Cortex of kidney (tissue), 1 donor: Measurements from ENCODE around the gene PTTG1IP.

Experiments used
- DNase-seq: peaks from one replicate; lab custom pipeline; 2025; lab: John Stamatoyannopoulos, UW

The PTTG1IP gene

DNA sequence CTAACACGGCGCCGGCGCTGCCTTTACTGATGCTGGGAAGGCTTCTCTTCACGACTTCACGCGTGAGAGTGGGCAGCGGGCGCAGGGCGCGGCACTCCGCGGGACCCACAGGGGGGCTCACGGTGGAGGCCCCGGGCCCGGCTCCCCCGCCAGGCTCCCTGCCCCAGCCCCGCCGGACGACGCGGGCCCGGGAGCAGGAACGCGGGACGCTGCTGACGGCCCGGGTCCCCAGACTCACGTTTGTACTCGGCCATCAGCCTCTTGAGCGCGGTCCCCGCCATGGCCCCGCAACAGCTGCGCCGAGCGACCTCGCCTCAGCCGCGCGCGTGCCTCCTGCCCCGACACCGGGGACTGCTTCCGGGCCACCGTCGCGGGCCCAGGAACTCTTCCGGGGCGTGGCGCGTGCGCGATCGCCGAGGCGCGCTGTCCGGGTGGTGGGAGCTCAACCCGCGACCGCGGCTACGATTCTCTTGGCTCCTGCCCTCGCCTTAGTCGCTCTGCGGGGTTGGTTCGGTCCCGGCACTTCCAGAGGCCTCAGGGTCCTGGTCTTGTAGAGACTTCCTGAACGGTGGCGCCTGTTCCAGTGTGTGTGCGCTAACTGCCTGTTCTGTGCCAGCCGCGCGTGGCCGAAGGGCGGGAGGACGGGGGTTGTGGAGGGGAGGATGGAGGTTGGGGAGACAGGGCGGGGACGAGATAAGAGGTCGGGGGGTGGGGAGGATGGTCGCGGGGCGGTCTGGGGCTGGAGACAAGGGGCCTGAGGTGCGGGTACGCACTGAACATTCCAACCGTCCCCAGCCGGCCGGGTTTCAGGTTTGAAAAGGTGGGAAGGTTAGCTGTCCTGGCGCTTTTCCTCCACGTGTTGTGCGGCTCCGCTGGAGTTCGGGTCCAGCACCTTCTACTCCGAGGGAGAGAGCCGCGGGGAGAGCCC lies 71.8 kb downstream of the PTTG1IP start, which contains the start of gene UBE2G2:
UBE2G2 (minus strand) TSS at position 353 of the 928 bp plus-strand sequence; CDS start at position 281, 72 bp downstream.
- peak; percentile 47 for DNase-seq

DNA sequence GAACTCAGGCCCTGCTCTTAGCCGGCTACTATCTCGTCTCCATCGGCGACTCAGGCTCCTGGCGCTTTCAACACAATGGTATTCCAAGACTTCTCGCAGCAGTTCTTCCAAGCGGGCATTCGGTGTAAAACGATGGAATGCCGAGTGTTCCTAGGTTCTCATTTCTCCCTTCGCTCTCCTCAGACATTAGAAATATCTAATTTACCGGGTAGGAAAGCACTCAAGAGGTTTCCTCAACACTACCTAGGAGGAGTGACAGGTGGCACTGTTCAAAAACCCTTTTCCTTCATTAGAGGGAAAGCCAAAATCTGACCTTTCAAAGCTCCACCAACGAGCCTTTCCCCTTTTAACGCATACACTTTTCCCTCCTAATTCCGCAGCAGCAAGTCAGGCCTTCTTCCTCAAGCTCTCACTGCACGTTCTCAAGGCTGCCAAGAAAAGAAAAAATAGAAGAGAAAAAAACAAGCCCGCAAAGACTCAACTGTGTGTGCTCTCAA lies 72.5 kb downstream of the PTTG1IP start:
- DNase-seq: no peak

DNA sequence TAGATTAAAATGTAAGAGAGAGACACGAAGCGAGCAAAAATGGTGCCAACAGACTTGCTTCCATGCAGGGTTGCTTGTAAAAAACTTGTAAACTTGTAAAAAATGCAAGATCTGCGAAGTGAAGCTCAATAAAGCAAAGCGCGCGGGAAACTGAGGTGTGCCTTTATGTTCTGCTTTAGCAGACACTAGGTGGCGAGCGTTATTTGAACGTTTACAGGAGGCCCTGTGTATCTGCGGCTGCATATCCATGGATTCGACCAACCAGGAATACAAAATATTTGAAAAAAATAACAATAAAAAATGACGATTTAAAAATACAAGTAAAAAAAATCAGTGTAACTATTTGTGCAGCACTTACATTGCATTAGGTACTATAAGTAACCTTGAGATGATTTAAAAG lies 73.4 kb downstream of the PTTG1IP start:
- no peak for DNase-seq

DNA sequence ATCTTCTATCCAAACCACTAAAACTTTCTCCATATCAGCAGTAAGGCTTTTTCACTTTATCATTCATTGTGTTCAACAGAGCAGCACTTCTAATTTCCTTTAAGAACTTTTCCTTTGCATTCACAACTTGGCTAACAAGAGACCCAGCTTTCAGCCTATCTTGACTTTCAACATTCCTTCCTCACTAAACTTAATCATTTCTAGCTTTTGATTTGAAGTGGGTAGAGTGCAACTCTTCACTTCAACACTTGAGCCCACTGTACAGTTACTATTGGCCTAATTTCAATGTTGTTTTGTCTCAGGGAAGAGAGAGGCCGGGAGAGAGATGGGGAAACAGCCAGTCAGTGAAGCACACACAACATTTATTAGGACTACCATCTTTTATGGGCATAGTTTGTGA lies 73.8 kb downstream of the PTTG1IP start:
- no peak for DNase-seq
